GM10847 (cell line): ENCODE results near the gene PTPRD.

Experiments used
- POLR2A ChIP-seq: IDR thresholded peaks from 2 replicates; pipeline ENCODE4 v1.6.1; 2011; ENCODE audit not compliant: insufficient read length; ENCODE audit errors: extremely low read depth

The PTPRD gene

GRCh38 chr9:10612641-10613398 is at the start of gene PTPRD:
Gene PTPRD (minus strand): TSS chr9:10613002.
- TF ChIP-seq POLR2A = no peak

GRCh38 chr9:10661994-10662393 is 49.2 kb upstream of the PTPRD start:
- TF ChIP-seq POLR2A = no peak

- no peak for TF ChIP-seq POLR2A
Measured at GRCh38 chr9:10661376-10661775, 48.6 kb upstream of the PTPRD start.

- TF ChIP-seq POLR2A = no peak
Measured at GRCh38 chr9:10651012-10651411, 38.2 kb upstream of the PTPRD start.

GRCh38 chr9:10649076-10649475 is 36.3 kb upstream of the PTPRD start:
- TF ChIP-seq POLR2A = no peak

- TF ChIP-seq POLR2A = no peak
Measured at GRCh38 chr9:10633785-10634184, 21.0 kb upstream of the PTPRD start.

GRCh38 chr9:10614196-10614800 is 1.5 kb upstream of the PTPRD start:
- no peak for TF ChIP-seq POLR2A

- no peak for TF ChIP-seq POLR2A
Measured at GRCh38 chr9:10613419-10613818, 617 bp upstream of the PTPRD start.

GRCh38 chr9:10605388-10605787 is 7.4 kb downstream of the PTPRD start:
- no peak for TF ChIP-seq POLR2A

GRCh38 chr9:10604927-10605326 is 7.9 kb downstream of the PTPRD start:
- TF ChIP-seq POLR2A = no peak

- TF ChIP-seq POLR2A = no peak
Measured at GRCh38 chr9:10597801-10598200, 15.0 kb downstream of the PTPRD start.

GRCh38 chr9:10594482-10594881 is 18.3 kb downstream of the PTPRD start:
- no peak for TF ChIP-seq POLR2A

- TF ChIP-seq POLR2A = no peak
Measured at GRCh38 chr9:10586407-10586806, 26.4 kb downstream of the PTPRD start.

GRCh38 chr9:10571699-10572098 is 41.1 kb downstream of the PTPRD start:
- no peak for TF ChIP-seq POLR2A

GRCh38 chr9:10566848-10567247 is 46.0 kb downstream of the PTPRD start:
- no peak for TF ChIP-seq POLR2A

- no peak for TF ChIP-seq POLR2A
Measured at GRCh38 chr9:10562581-10563343, 50.0 kb downstream of the PTPRD start.
